HEK293 (cell line): ENCODE results near the gene OXSM.

Source experiments
- CTCF ChIA-PET: fragments of 350-600 bp; formaldehyde crosslinking; extraction: SDS; loops from one replicate; lab custom pipeline; 2021; ENCODE audit warnings: antibody characterized with exemption; lab: Yijun Ruan, JAX
- POLR2A ChIA-PET: fragments of 300-600 bp; formaldehyde crosslinking; extraction: SDS; loops from one replicate; lab custom pipeline; 2020; ENCODE audit warnings: antibody characterized with exemption, inconsistent platforms; lab: Yijun Ruan, JAX
- H3K27ac ChIP-seq: fragments of 200-500 bp; sonication (Bioruptor generic); 2 replicates; pipeline ENCODE4 v1.5.1; 2014; ENCODE audit warnings: low read depth, low read length, control low read depth, inconsistent platforms; ENCODE audit errors: extremely low read depth
- H3K36me3 ChIP-seq, 2 experiments: fragments of 200-500 bp in 1 of 2; sonication (Bioruptor generic) in 1 of 2; 1 replicate in 1 of 2; 2 replicates in 1 of 2; pipeline ENCODE4 v1.5.1; 2014 to 2017; ENCODE audit warnings: inconsistent platforms in 2 of 2, low read length in 2 of 2; ENCODE audit not compliant: control insufficient read depth in 2 of 2, insufficient read depth in 1 of 2
- H3K4me1 ChIP-seq: fragments of 200-500 bp; sonication (Bioruptor generic); 2 replicates; pipeline ENCODE4 v1.5.1; 2014; ENCODE audit warnings: mild to moderate bottlenecking, low read length, inconsistent platforms; ENCODE audit not compliant: control insufficient read depth, insufficient read depth
- H3K4me3 ChIP-seq: 2 replicates; pipeline ENCODE4 v1.5.1; 2011; ENCODE audit warnings: low read depth, mild to moderate bottlenecking, control low read depth, low read length, moderate library complexity
- H3K9me3 ChIP-seq: fragments of 200-500 bp; sonication (Bioruptor generic); 2 replicates; pipeline ENCODE4 v1.5.1; 2014; ENCODE audit warnings: low read depth, low read length, inconsistent platforms; ENCODE audit not compliant: control insufficient read depth, insufficient read depth
- BCL6B ChIP-seq: fragments of 450-650 bp; formaldehyde crosslinking; IDR thresholded peaks from 2 replicates; pipeline ENCODE4 v1.5.1; 2017; ENCODE audit warnings: missing biosample characterization, missing genetic modification characterization
- CTCF ChIP-seq: fragments of 450-650 bp; formaldehyde crosslinking; IDR thresholded peaks from 2 replicates; pipeline ENCODE4 v1.5.1; 2016; ENCODE audit warnings: missing biosample characterization, missing genetic modification characterization
- EGR2 ChIP-seq: fragments of 450-650 bp; formaldehyde crosslinking; IDR thresholded peaks from 2 replicates; pipeline ENCODE4 v1.5.1; 2016; ENCODE audit warnings: low read depth, missing biosample characterization, missing genetic modification characterization
- HOXA7 ChIP-seq: sonication (generic); formaldehyde crosslinking; IDR thresholded peaks from 2 replicates; pipeline ENCODE4 v1.8.1; 2022; ENCODE audit warnings: missing genetic modification reagents, borderline replicate concordance
- KLF16 ChIP-seq: fragments of 450-650 bp; formaldehyde crosslinking; IDR thresholded peaks from 2 replicates; pipeline ENCODE4 v1.5.1; 2017; ENCODE audit warnings: missing biosample characterization, missing genetic modification characterization
- KLF8 ChIP-seq: fragments of 450-650 bp; formaldehyde crosslinking; IDR thresholded peaks from 2 replicates; pipeline ENCODE4 v1.5.1; 2016; ENCODE audit warnings: missing biosample characterization, missing genetic modification characterization
- PBX3 ChIP-seq: sonication (generic); formaldehyde crosslinking; IDR thresholded peaks from 2 replicates; pipeline ENCODE4 v1.8.1; 2022; ENCODE audit warnings: mild to moderate bottlenecking, moderate library complexity, missing genetic modification reagents
- TSHZ1 ChIP-seq: fragments of 450-650 bp; formaldehyde crosslinking; IDR thresholded peaks from 2 replicates; pipeline ENCODE4 v1.5.1; 2016; ENCODE audit warnings: missing biosample characterization, missing genetic modification characterization, borderline replicate concordance
- YY1 ChIP-seq: fragments of 450-650 bp; formaldehyde crosslinking; IDR thresholded peaks from 2 replicates; pipeline ENCODE4 v1.5.1; 2018; ENCODE audit warnings: missing biosample characterization, missing genetic modification characterization
- ZBTB26 ChIP-seq: fragments of 450-650 bp; formaldehyde crosslinking; optimal IDR thresholded peaks from 2 replicates; pipeline ENCODE3; 2016; ENCODE audit warnings: missing biosample characterization, mild to moderate bottlenecking, missing genetic modification characterization
- ZBTB8A ChIP-seq: fragments of 450-650 bp; formaldehyde crosslinking; IDR thresholded peaks from 2 replicates; pipeline ENCODE4 v1.5.1; 2016; ENCODE audit warnings: missing biosample characterization, missing genetic modification characterization
- ZNF10 ChIP-seq: fragments of 450-650 bp; formaldehyde crosslinking; IDR thresholded peaks from 2 replicates; pipeline ENCODE4 v1.5.1; 2017; ENCODE audit warnings: missing biosample characterization, missing genetic modification characterization
- ZNF140 ChIP-seq: fragments of 450-650 bp; formaldehyde crosslinking; IDR thresholded peaks from 2 replicates; pipeline ENCODE4 v1.5.1; 2016; ENCODE audit warnings: missing biosample characterization, missing genetic modification characterization
- ZNF148 ChIP-seq: fragments of 450-650 bp; formaldehyde crosslinking; IDR thresholded peaks from 2 replicates; pipeline ENCODE4 v1.5.0; 2017; ENCODE audit warnings: missing biosample characterization, missing genetic modification characterization, borderline replicate concordance
- ZNF157 ChIP-seq: fragments of 450-650 bp; formaldehyde crosslinking; IDR thresholded peaks from 2 replicates; pipeline ENCODE4 v1.5.1; 2016; ENCODE audit warnings: missing biosample characterization, missing genetic modification characterization
- ZNF175 ChIP-seq: fragments of 450-650 bp; formaldehyde crosslinking; IDR thresholded peaks from 2 replicates; pipeline ENCODE4 v1.5.1; 2016; ENCODE audit warnings: missing biosample characterization, missing genetic modification characterization
- ZNF354C ChIP-seq: fragments of 450-650 bp; formaldehyde crosslinking; IDR thresholded peaks from 2 replicates; pipeline ENCODE4 v1.5.1; 2016; ENCODE audit warnings: missing biosample characterization, missing genetic modification characterization, low read depth, borderline replicate concordance
- ZNF513 ChIP-seq: fragments of 450-650 bp; IDR thresholded peaks from 2 replicates; pipeline ENCODE4 v1.5.1; 2018; ENCODE audit warnings: missing biosample characterization, missing genetic modification characterization
- ZNF548 ChIP-seq: fragments of 450-650 bp; formaldehyde crosslinking; IDR thresholded peaks from 2 replicates; pipeline ENCODE4 v1.5.1; 2016; ENCODE audit warnings: missing biosample characterization, missing genetic modification characterization
- ZNF596 ChIP-seq: fragments of 450-650 bp; IDR thresholded peaks from 2 replicates; pipeline ENCODE4 v1.5.0; 2018; ENCODE audit warnings: missing biosample characterization, mild to moderate bottlenecking, missing genetic modification characterization, moderate library complexity
- ZNF791 ChIP-seq: fragments of 450-650 bp; formaldehyde crosslinking; IDR thresholded peaks from 2 replicates; pipeline ENCODE4 v1.5.1; 2016; ENCODE audit warnings: missing biosample characterization, missing genetic modification characterization

Gene OXSM

GRCh38 chr3:25787689-25788088, 2.2 kb upstream of the OXSM start:
- Histone ChIP-seq H3K9me3 (no peaks in the 10 kb centered on the region), H3K27ac (no peak overlapping the region), H3K36me3 (peaks cover 0 to 10% of the 10 kb centered on the region in 2 experiments; a peak in 1 of 3 replicates), H3K4me3 (no peak overlapping the region), H3K4me1 (no peaks in the 10 kb centered on the region)
- ChIA-PET CTCF (no interaction called here), POLR2A (no interaction called here)
- TF ChIP-seq ZNF157 (tag by site-specific recombination): no peak
- no peak for TF ChIP-seq KLF16
- no peak for TF ChIP-seq ZNF175 (tag by site-specific recombination)
- TF ChIP-seq KLF8 (tag by site-specific recombination): no peak

- CTCF ChIA-PET: interaction anchor here (1.0 kb wide), 1 partner anchor 15 kb away, joined by 3 read pairs; no protein-coding TSS in a partner anchor
- POLR2A ChIA-PET: no interaction called here
- H3K9me3 ChIP-seq: no peaks in the 10 kb centered on the region
- no peak overlapping the region for H3K27ac ChIP-seq
- peaks cover 0 to 13% of the 10 kb centered on the region in 2 experiments; a peak in 1 of 3 replicates for H3K36me3 ChIP-seq
- no peaks in the 10 kb centered on the region for H3K4me1 ChIP-seq
- H3K4me3 ChIP-seq: peak overlapping the region; percentile 61
- TF ChIP-seq ZNF157 (tag by site-specific recombination): no peak
- no peak for TF ChIP-seq ZNF513
- no peak for TF ChIP-seq ZBTB8A (tag by site-specific recombination)
- TF ChIP-seq CTCF (tag by site-specific recombination): no peak
- no peak for TF ChIP-seq ZNF791
- TF ChIP-seq ZNF140 (tag by site-specific recombination): no peak
- TF ChIP-seq ZNF596 (tag by site-specific recombination): no peak
- no peak for TF ChIP-seq ZNF10 (tag by site-specific recombination)
- no peak for TF ChIP-seq ZNF354C
- no peak for TF ChIP-seq HOXA7 (CRISPR knock-in tag)
- TF ChIP-seq ZNF548 (tag by site-specific recombination): no peak
- TF ChIP-seq PBX3 (CRISPR knock-in tag): no peak
- no peak for TF ChIP-seq ZBTB26 (tag by site-specific recombination)
- TF ChIP-seq EGR2 (tag by site-specific recombination): no peak
- TF ChIP-seq ZNF148: no peak
- no peak for TF ChIP-seq TSHZ1
- no peak for TF ChIP-seq YY1 (tag by site-specific recombination)
- no peak for TF ChIP-seq BCL6B (tag by site-specific recombination)
These were observed 688 bp upstream of the OXSM start for GRCh38 chr3:25789209-25789595.
